NCI-H2196 (cell line): ENCODE measurements around the gene CCDC142.
"Not testable (repeated sequence)": the region's sequence is repeated elsewhere in the genome, so short reads cannot be mapped to it uniquely, and the experiment has no call there.

Source experiments
- DNase-seq: peaks from one replicate; lab custom pipeline; 2025; ENCODE audit not compliant: unreplicated experiment; lab: John Stamatoyannopoulos, UW

The CCDC142 gene

DNA sequence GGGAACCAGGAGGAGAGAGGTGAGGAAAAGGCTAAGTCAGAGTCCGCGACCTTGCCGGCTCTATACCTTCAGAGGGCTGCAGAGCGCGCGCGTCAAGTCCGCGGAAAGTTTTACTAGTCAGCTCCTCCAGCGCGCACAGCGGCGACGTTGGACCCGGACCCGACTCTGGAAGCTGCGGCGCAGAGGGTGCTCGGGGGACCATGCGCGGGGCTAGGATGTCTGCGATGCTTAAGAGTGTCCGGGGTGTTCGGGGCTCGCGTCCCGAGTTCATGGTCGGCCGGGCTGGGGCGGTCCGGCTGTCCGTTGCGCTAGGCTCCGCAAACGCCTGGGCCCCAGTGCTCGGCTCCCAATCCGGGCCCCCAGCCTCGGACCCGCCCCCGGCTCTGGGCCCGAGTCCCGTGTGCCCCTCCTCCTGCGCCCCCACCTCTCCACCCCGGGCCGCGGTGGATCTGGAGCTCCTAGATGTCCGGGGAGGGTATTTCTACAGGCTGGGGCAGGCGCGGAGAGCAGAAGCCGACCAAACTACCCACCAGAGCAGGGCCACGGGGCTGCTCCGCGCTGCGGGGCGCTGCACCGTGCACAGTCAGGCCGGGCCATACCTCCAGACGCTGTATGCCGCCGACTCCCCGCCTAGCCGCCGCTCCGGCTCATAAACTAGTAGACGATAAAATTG is 16.6 kb upstream of the CCDC142 start, which contains the start of gene LBX2:
Gene LBX2, minus strand, starts transcription at position 337 of the 673 bp plus-strand sequence. Its CDS starts 66 bp downstream, at position 271.
- DNase-seq: no peak

- DNase-seq: no peak
Observed at GRCh38 chr2:74498500-74499266, 15.9 kb upstream of the CCDC142 start.

GRCh38 chr2:74497777-74498499 is 15.1 kb upstream of the CCDC142 start:
- no peak for DNase-seq

- DNase-seq: no peak
Observed at GRCh38 chr2:74496997-74497776, 14.4 kb upstream of the CCDC142 start.

DNA sequence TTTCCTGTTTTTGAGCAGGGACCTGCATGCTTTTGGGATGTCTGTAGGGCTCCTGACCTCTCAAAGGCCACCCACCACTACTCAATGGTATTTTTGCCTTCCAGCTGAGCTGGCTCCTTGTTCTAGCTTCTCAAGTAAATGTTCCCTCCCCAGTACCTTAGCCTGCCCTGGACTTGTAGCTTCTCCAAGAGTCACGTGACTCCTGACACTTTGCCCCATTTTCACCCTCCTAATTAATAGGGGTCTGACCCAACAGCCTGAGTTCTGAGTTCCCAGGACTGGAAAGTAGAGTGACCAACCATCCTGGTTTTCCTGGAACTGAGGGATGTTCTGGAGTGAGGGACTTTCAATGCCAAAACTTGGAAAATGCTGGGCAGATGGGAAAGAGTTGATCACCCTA is 12.6 kb upstream of the CCDC142 start:
- DNase-seq: no peak

DNA sequence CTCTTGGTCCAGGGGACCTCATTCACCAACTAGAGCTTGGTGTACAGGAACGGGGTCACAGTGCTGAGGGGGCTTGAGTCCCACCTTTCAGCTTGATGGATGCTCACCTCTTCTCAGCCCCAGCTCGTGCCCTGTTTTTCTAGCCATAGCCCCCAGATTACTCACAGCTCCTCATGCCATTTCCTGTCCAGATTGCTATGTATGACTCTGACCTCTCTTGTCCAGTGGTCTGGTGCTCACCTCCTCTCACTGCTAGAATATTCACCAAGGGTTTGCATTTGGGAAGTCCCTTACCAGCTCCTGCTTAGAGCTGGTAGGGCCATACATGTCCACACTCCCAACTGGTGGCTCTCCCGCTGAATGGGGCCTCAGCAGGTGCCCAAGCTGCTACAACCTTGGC is 10.7 kb upstream of the CCDC142 start:
- DNase-seq: no peak

DNA sequence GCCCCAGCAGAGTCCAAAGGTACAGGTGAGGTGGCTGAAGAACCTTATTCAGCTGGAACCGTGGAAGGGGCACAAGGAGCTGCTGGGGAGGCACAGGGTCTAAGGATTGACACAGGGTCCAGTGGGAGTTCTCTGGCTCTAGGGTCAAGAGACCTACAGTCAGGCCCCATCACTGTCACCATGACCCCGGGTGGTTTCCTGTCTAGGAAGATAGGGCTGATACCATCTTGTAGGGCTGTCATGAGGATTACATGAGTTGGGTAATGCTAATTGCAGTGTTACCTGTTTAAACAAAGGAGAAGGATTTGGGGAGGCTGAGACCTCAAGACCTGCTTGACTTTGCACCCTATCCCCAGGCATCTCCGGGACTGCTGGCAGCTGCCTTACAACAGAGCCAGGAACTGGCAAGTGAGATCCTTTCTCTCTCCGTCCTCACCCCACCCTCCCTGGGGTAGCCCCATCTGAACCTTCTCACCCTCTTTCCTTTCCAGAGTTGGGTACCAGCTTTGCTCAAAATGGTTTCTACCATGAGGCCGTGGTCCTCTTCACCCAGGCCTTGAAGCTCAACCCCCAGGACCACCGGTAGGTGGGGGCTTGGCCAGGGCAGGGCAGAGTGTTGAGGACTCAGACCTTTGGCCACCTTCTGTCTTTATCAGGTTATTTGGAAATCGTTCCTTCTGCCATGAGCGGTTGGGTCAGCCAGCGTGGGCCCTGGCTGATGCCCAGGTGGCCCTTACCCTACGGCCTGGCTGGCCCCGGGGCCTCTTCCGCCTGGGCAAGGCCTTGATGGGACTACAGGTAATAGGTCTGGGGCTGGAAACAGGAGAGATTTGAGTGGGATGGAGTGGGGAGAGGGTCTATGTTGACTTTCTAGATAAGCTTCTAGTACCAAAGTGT is 9.1 kb upstream of the CCDC142 start:
- DNase-seq: no peak

- DNase-seq: no peak
Observed at GRCh38 chr2:74489906-74490305, 7.1 kb upstream of the CCDC142 start.

DNA sequence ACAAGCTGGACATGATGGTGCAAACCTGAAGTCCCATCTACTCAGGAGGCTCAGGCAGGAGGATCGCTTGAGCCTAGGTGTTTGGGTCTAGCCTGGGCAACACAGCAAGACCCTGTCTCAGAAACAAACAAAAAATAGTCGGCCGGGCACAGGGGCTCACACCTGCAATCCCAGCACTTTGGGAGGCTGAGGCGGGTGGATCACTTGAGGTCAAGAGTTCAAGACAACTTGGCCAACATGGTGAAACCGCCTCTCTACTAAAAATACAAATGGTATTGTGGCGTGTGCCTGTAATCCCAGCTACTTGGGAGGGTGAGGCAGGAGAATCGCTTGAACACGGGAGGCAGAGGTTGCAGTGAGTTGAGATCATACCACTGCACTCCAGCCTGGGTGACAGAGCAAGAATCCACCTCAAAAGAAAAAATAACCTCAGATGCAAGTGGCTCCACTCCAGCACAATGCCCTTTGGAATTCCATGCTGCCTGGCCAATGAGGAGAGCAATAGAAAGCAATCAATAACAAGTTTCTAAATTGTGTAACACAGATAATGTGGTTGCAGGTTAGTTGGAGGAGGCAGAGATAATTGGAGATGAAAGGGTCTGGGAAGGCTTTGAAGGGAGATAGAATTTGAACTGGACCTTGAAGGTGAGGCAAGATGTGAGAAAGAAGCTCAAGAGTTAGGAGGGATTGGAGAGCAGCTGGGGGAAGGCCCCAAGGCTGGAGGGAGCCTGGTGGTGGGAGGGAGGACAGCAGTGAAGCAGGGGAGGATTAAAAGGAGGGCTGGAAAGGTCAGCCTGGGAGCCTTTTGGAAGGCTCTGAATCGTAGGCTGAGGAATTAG is 6.1 kb upstream of the CCDC142 start:
- no peak for DNase-seq

DNA sequence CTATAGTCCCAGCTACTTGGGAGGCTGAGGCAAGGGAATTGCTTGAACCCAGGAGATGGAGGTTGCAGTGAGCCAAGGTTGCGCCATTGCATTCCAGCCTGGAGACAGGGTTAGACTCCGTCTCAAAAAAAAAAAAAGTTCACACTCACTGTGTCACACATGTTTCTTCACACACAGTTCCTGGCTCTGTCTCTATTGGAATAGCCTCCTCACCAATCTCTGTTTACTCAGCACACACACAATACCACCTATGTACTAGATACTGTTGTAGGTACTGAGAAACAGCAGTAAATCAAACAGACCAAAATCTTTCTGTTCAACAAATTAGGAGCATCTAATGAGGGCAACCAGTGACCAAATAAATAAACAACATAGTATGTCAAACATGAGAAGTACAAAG is 3.3 kb upstream of the CCDC142 start:
- no peak for DNase-seq

DNA sequence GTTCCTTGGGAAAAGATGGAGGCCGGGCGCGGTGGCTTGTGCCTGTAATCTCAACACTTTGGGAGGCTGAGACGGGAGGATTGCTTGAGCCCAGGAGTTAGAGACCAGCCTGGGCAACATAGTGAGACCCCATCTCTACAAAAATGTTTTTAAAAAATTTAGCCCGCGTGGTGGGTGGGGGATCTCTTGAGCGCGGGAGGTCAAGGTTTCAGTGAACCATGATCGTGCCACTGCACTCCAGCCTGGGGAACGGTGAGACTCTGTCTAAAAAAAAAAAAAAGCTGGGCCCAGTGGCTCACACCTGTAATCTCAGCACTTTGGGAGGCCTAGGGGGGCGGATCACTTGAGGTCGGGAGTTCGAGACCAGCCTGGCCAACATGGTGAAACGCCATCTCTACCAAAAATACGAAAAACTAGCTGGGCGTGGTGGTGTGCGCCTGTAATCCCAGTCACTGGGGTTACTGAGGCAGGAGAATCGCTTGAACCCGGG is 922 bp upstream of the CCDC142 start:
- DNase-seq: not testable (repeated sequence)

GRCh38 chr2:74481961-74482800 is 617 bp downstream of the CCDC142 start:
- no peak for DNase-seq

DNA sequence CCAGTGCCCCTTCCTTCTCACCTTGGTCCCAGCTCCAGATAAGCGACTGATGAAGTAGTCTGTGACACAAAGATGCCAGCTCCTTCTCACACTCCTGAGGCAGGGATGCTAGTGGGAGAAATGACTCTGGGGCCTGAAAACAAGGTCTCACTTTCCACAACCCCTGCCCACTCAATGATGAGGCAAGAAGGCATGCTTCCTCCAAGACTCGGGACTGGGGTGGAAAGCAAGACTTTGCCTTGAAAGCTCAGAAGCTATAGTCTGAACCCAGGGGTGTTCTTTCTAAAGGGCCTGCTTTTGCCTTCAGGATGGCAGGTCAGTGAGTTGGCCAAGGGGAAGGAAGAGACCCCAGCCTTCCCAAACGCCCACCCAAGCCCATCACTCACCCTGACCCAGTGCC is 1.4 kb downstream of the CCDC142 start:
- no peak for DNase-seq

- peak; percentile 1 for DNase-seq
Observed at GRCh38 chr2:74474899-74475298, 7.9 kb downstream of the CCDC142 start.

DNA sequence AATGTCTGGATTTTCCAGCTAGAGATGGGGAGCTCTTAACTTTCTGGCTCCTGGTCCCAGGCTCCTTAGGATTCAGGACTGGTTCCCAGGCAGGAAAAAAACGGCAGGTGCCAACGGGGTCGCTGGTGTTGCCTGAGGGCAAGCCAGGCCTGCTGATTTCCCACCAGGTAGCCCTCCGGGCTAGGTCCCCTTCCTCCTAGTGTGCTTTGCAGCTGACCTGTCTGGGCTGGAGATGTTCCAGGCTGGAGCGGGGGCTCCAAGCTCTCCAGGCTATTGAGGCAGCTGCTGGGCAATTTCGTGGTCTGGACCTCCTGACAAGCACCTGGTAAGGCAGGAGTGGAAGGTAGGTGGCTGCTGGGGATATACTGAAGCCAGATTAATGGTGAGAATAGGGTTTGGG is 8.3 kb downstream of the CCDC142 start:
- DNase-seq: no peak

DNA sequence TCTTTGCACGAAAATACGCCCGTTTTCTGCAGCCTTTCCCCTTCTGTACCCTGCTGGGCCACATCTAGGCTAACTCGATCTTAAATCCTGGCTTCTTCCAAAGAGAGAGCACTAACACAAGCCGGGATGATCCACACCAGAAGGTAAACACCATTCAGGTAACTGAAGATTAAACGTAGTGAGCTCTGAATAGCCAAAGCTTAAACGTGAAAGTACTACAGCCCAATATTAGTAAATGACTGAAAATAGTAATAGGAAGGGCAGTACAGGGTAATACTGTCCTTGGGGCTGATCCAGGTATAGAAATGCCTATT is 9.9 kb downstream of the CCDC142 start:
- DNase-seq: no peak

DNA sequence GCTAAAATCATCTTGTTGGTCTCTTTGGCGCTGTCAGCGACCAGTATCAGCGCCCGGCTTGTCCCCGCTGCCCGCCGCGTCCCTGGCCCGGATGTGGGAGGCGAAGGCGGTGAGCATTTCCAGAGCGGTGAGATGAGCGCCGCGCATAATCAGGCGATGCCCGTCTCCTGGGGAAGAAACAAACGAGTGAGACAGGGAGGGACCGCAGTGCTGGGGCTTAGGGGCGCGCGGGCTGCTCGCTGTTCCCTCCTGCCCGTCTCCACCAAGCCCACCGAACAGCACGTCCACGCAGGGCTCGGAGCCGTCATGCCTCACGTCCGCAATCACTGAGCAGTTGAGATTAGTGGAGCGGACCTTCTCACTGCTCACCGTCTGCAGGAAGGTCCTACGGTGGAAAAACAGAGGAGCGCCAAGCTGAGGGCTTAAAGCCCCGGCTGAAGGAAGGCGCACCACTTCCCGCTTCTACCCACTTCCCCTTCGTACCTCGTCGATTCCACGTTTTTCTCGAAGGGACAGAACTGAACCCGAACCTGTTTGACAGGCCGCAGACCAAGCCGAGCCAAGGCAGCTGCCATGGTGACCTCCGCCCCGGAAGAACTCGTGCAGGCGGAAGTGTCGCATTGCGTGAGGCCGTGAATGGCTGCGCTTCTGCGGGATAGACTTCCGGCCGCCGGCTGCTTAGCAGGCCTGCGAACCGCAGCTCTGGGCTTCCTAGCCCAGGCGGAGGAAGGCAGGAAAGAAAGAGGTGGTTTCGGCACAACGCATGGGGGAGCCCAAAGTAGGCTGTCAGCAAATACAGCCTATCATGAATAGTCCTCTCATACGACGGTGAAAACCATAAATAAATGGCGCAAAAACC is 10.5 kb downstream of the CCDC142 start, which contains the start of gene MRPL53:
Gene MRPL53, minus strand, starts transcription at position 595 of the 859 bp plus-strand sequence. Its CDS starts 20 bp downstream, at position 575.
- DNase-seq: peak; percentile 76
